GM12878 (cell line): ENCODE data around the gene SYT14. TPM values are rescaled to one million over a fixed set of nuclear protein-coding genes. Genes with fewer than 3 reads are reported as not detected.

Experiments
- ATAC-seq: fragments of 200-7000 bp; cut with Tn5 transposase; 3 replicates; pipeline ENCODE4 v1.9.1; 2020; ENCODE audit warnings: mild to moderate bottlenecking, moderate library complexity
- BruUV-seq: library from RNA; stranded (reverse); fragments of 400-500 nt; replicated peaks from 2 replicates; lab custom pipeline; 2021; lab: Mats Ljungman, UMichigan
- CTCF ChIA-PET: fragments of 300-600 bp; sonication (Branson Sonifier 250); formaldehyde crosslinking; extraction: SDS; loops from one replicate; lab custom pipeline; 2021; ENCODE audit warnings: inconsistent platforms; lab: Yijun Ruan, JAX
- POLR2A ChIA-PET: fragments of 350-600 bp; formaldehyde crosslinking; extraction: SDS; loops from one replicate; lab custom pipeline; 2021; ENCODE audit warnings: inconsistent platforms; lab: Charles Lee
- RAD21 ChIA-PET: fragments of 300-600 bp; sonication (Branson Sonifier 250); formaldehyde crosslinking; loops from one replicate; lab custom pipeline; 2023; ENCODE audit warnings: antibody characterized with exemption; ENCODE audit not compliant: unreplicated experiment; lab: Charles Lee
- SMC1A ChIA-PET: fragments of 300-600 bp; sonication (Branson Sonifier 250); formaldehyde crosslinking; loops from one replicate; lab custom pipeline; 2023; ENCODE audit not compliant: unreplicated experiment, uncharacterized antibody; lab: Charles Lee
- DNase-seq: peaks from one replicate; pipeline ENCODE4 v3.0.0-alpha.2; 2011; ENCODE audit warnings: low read depth, low spot score
- FAIRE-seq: peaks from 3 replicates; lab custom pipeline; 2011; peaks lifted over from hg19 to GRCh38; lab: Jason Lieb, UNC
- H2AFZ ChIP-seq: 2 replicates; pipeline ENCODE4 v1.6.0; 2011; ENCODE audit warnings: low read depth, low read length, control low read depth; ENCODE audit not compliant: control insufficient read depth
- H3K27ac ChIP-seq: 2 replicates; pipeline ENCODE4 v1.5.1; 2011; ENCODE audit warnings: control low read depth; ENCODE audit not compliant: control insufficient read depth, insufficient read depth
- H3K27me3 ChIP-seq, 2 experiments: replicated peaks in 1 of 2; 2 replicates each; pipeline versions ENCODE4 v1.6.0 to v1.6.1; 2011; ENCODE audit warnings: low read length in 1 of 2; ENCODE audit not compliant: control insufficient read depth in 2 of 2, insufficient read depth in 2 of 2
- H3K36me3 ChIP-seq, 2 experiments: 2 replicates each; pipeline ENCODE4 v1.5.1; 2011; ENCODE audit warnings: low read length in 1 of 2; ENCODE audit not compliant: control insufficient read depth in 2 of 2, insufficient read depth in 2 of 2
- H3K4me1 ChIP-seq: 2 replicates; pipeline ENCODE4 v1.6.1; 2011; ENCODE audit warnings: mild to moderate bottlenecking, low read length, moderate library complexity, mixed read lengths; ENCODE audit not compliant: control insufficient read depth, insufficient read depth
- H3K4me2 ChIP-seq: 2 replicates; pipeline ENCODE4 v1.6.0; 2011; ENCODE audit warnings: control low read depth; ENCODE audit not compliant: control insufficient read depth, insufficient read depth
- H3K4me3 ChIP-seq: fragments of 200-600 bp; sonication (generic); 2 replicates; pipeline ENCODE4 v1.5.1; 2016
- H3K79me2 ChIP-seq: 2 replicates; pipeline ENCODE4 v1.6.0; 2011; ENCODE audit warnings: low read length; ENCODE audit not compliant: control insufficient read depth, insufficient read depth
- H3K9ac ChIP-seq: 2 replicates; pipeline ENCODE4 v1.8.0; 2011; ENCODE audit warnings: low read length, control low read depth, mixed read lengths; ENCODE audit not compliant: control insufficient read depth, insufficient read depth
- H3K9me3 ChIP-seq: replicated peaks from 3 replicates; pipeline ENCODE4 v1.5.1; 2011; ENCODE audit warnings: mild to moderate bottlenecking, low read length; ENCODE audit not compliant: control insufficient read depth, insufficient read depth
- H4K20me1 ChIP-seq: 2 replicates; pipeline ENCODE4 v1.6.0; 2011; ENCODE audit not compliant: control insufficient read depth, insufficient read depth
- BRCA1 ChIP-seq: IDR thresholded peaks from 2 replicates; pipeline ENCODE4 v1.6.1; 2011; ENCODE audit warnings: low read depth, low read length, improper control_type of control experiment
- EGR1 ChIP-seq, 2 experiments: IDR thresholded peaks; 1 replicate in 1 of 2; 2 replicates in 1 of 2; pipeline ENCODE4 v1.6.1; 2011 to 2012; ENCODE audit warnings: low read depth in 2 of 2, low read length in 2 of 2, borderline replicate concordance in 1 of 2, mild to moderate bottlenecking in 1 of 2, moderate library complexity in 1 of 2
- EP300 ChIP-seq, 2 experiments: fragments of 150-350 bp in 1 of 2; IDR thresholded peaks; 2 replicates each; pipeline ENCODE4 v1.6.1; 2011 to 2012; ENCODE audit warnings: low read depth in 2 of 2, low read length in 2 of 2, borderline replicate concordance in 1 of 2, improper control_type of control experiment in 1 of 2, inconsistent platforms in 1 of 2; ENCODE audit not compliant: control insufficient read depth in 1 of 2
- HCFC1 ChIP-seq: fragments of 150-350 bp; IDR thresholded peaks from 2 replicates; pipeline ENCODE4 v1.6.1; 2014; ENCODE audit warnings: low read length
- IKZF2 ChIP-seq, 2 experiments: fragments of 450-650 bp; IDR thresholded peaks; 2 replicates each; pipeline ENCODE4 v1.6.1; 2017; ENCODE audit warnings: mild to moderate bottlenecking in 2 of 2, moderate library complexity in 2 of 2
- JUND ChIP-seq: IDR thresholded peaks from 2 replicates; pipeline ENCODE4 v1.6.1; 2012; ENCODE audit warnings: low read depth, mild to moderate bottlenecking, low read length, improper control_type of control experiment, moderate library complexity
- LARP7 ChIP-seq: fragments of 450-650 bp; IDR thresholded peaks from 2 replicates; pipeline ENCODE4 v1.6.1; 2017; ENCODE audit warnings: mild to moderate bottlenecking
- MEF2A ChIP-seq: IDR thresholded peaks from 2 replicates; pipeline ENCODE4 v1.6.1; 2011; ENCODE audit warnings: low read depth, mild to moderate bottlenecking, low read length, moderate library complexity; ENCODE audit not compliant: insufficient read depth
- MTA2 ChIP-seq: fragments of 450-650 bp; IDR thresholded peaks from 2 replicates; pipeline ENCODE4 v1.6.1; 2016; ENCODE audit warnings: low read depth, mild to moderate bottlenecking, moderate library complexity
- MYC ChIP-seq: IDR thresholded peaks from 2 replicates; pipeline ENCODE4 v1.6.1; 2011; ENCODE audit warnings: mild to moderate bottlenecking, low read length, moderate library complexity, inconsistent platforms; ENCODE audit not compliant: insufficient read depth, insufficient replicate concordance, insufficient read length, severe bottlenecking
- NFXL1 ChIP-seq: fragments of 450-650 bp; IDR thresholded peaks from 2 replicates; pipeline ENCODE4 v1.6.1; 2017; ENCODE audit warnings: antibody characterized with exemption, mild to moderate bottlenecking, borderline replicate concordance
- POLR2AphosphoS5 ChIP-seq: IDR thresholded peaks from 2 replicates; pipeline ENCODE4 v1.6.1; 2011; ENCODE audit warnings: mild to moderate bottlenecking, low read length, inconsistent platforms
- SP1 ChIP-seq: IDR thresholded peaks from one replicate; pipeline ENCODE4 v1.6.1; 2011; ENCODE audit warnings: low read depth, low read length
- SUPT20H ChIP-seq: IDR thresholded peaks from 2 replicates; pipeline ENCODE4 v1.6.1; 2011; ENCODE audit warnings: low read depth, mild to moderate bottlenecking, low read length, moderate library complexity, borderline replicate concordance; ENCODE audit not compliant: control insufficient read depth
- SUZ12 ChIP-seq: fragments of 200-600 bp; sonication (generic); IDR thresholded peaks from one replicate; pipeline ENCODE4 v1.6.1; 2018; ENCODE audit warnings: antibody characterized with exemption, mild to moderate bottlenecking; ENCODE audit not compliant: unreplicated experiment
- WGBS: methylation state at CpG from one replicate; pipeline ENCODE4 v1.1.6; 2016; ENCODE audit warnings: low lambda C conversion rate; ENCODE audit not compliant: insufficient replicate concordance, insufficient coverage; ENCODE audit errors: missing lambda C conversion rate; 5-methylcytosine and 5-hydroxymethylcytosine counted together
- in situ Hi-C: fragments of 300-500 bp; cut with MboI; formaldehyde crosslinking; loops from 9 replicates; pipeline ENCODE4 v1.14.3; 2018; ENCODE audit warnings: mixed read lengths
- intact Hi-C: fragments of 100-400 bp; cut with micrococcal nuclease; formaldehyde crosslinking; loops from one replicate; pipeline ENCODE4 v1.14.2; 2022; ENCODE audit not compliant: unreplicated experiment
- polyA plus RNA-seq, 11 experiments: library from polyadenylated mRNA; depleted of rRNA in 4 of 11; unstranded in 6 of 11; stranded (reverse) in 5 of 11; fragments of >200 nt; fragmentation: Nextera tagmentation in 4 of 11; fragmentation: Illumina TruSeq in 1 of 11; extraction: Ambion mirVana in 4 of 11; extraction: Trizol in 1 of 11; gene quantifications; 1 replicate in 1 of 11; 2 replicates in 10 of 11; pipeline versions ENCODE4 v1.2.1 to v1.2.3, GENCODE V29; 2011 to 2016; ENCODE audit warnings: inconsistent platforms in 2 of 11, missing spikeins in 2 of 11, low read depth in 1 of 11
- total RNA-seq, 4 experiments: library from RNA; depleted of rRNA in 3 of 4; stranded (reverse); fragments of >200 nt in 3 of 4; fragmentation: Illumina TruSeq in 1 of 4; extraction: Trizol in 1 of 4; gene quantifications; 2 replicates each; pipeline versions ENCODE4 v1.2.1 to v1.2.3, GENCODE V29; 2013 to 2021
- TF ChIP-seq, protein P1 (sequence below): fragments of 450-650 bp; IDR thresholded peaks from 2 replicates; pipeline ENCODE4 v1.6.1; 2014; ENCODE audit warnings: mild to moderate bottlenecking
- TF ChIP-seq, protein P2 (sequence below): IDR thresholded peaks from 2 replicates; pipeline ENCODE4 v1.6.1; 2011; ENCODE audit warnings: borderline replicate concordance, low read depth, mild to moderate bottlenecking, moderate library complexity, mixed read lengths, low read length; ENCODE audit not compliant: insufficient read depth; ENCODE audit errors: extremely low read length

Gene SYT14
- total and polyA plus RNA-seq, 10 of the 15 experiments (the other 5 are each of a cell fraction or from before 2014, with no cell fraction given), result under 0.01 TPM; not detected in 9

DNA sequence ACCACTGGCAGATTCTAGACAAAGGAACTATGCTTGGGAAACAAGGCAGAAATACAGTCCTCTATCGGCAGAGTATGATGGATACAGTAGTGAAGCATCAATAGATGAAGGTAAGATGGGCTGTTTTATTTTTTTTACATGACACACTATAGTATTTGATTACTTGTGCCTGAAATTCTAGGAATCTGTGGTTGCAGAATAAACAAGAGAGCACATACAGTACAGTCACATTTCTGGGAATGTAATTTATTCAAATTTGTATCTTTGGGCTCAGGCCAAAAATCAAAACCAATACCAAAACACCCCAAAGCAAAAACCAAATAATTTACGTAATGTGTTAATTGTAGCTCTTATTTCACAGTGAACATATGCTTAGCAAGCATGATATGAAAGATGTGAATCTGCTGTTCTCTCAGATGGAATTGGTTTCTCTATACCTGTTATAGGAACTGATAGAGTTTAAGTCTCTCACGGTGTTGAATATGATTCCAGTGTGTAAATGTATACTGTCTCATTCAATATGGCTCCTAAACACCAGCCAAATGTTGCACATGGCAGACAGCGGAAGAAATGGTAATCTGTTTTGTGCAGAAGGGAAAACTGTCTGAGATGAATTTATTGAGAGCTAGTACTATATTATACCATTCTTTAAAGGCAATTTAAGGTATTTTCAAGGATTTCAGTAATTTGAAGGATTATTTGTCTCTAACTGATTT, 83.3 kb downstream of the SYT14 start:
- Histone ChIP-seq H3K4me3 (no peak overlapping the region), H3K4me2 (no peak overlapping the region), H3K27me3 (no peaks in the 10 kb centered on the region), H2AFZ (no peak overlapping the region), H3K79me2 (no peaks in the 10 kb centered on the region), H3K9ac (no peak overlapping the region), H3K4me1 (no peaks in the 10 kb centered on the region), H3K27ac (no peak overlapping the region), H3K36me3 (no peaks in the 10 kb centered on the region), H3K9me3 (no peaks in the 10 kb centered on the region), H4K20me1 (no peaks in the 10 kb centered on the region)
- FAIRE-seq (no peak), DNase-seq (no peak), ATAC-seq (no peak)
- in situ Hi-C loops, result no loop called here
- RAD21 ChIA-PET, result no interaction called here
- no TSS peak for BruUV-seq
- intact Hi-C loops, result no loop called here
- CTCF ChIA-PET, result no interaction called here
- SMC1A ChIA-PET, result interaction anchor here (0.6 kb wide), 1 partner anchor 381 kb away, joined by 3 read pairs; no protein-coding TSS in a partner anchor
- POLR2A ChIA-PET, result no interaction called here
- TF ChIP-seq MYC (no peak), LARP7 (no peak), POLR2AphosphoS5 (no peak), SUPT20H (no peak), MTA2 (no peak), NFXL1 (no peak), SP1 (no peak), HCFC1 (no peak), BRCA1 (no peak), IKZF2 (IDR thresholded peaks at IDR 0.05) (no peak), EGR1 (IDR thresholded peaks at IDR 0.05; ENCODE audit: borderline replicate concordance in 1 of 2, low read depth in 2 of 2, low read length in 2 of 2) (no peak), SUZ12 (no peak), JUND (no peak), EP300 (IDR thresholded peaks at IDR 0.05; ENCODE audit: borderline replicate concordance in 1 of 2, control insufficient read depth in 1 of 2, low read depth in 2 of 2, low read length in 2 of 2) (no peak), MEF2A (no peak)
- TF ChIP-seq, protein P1, sequence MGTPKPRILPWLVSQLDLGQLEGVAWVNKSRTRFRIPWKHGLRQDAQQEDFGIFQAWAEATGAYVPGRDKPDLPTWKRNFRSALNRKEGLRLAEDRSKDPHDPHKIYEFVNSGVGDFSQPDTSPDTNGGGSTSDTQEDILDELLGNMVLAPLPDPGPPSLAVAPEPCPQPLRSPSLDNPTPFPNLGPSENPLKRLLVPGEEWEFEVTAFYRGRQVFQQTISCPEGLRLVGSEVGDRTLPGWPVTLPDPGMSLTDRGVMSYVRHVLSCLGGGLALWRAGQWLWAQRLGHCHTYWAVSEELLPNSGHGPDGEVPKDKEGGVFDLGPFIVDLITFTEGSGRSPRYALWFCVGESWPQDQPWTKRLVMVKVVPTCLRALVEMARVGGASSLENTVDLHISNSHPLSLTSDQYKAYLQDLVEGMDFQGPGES, result no peak
- TF ChIP-seq, protein P2, sequence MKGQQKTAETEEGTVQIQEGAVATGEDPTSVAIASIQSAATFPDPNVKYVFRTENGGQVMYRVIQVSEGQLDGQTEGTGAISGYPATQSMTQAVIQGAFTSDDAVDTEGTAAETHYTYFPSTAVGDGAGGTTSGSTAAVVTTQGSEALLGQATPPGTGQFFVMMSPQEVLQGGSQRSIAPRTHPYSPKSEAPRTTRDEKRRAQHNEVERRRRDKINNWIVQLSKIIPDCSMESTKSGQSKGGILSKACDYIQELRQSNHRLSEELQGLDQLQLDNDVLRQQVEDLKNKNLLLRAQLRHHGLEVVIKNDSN, result no peak
- 51% methylated on average over 4 of the region's 4 CpGs for WGBS
